Stimulated activated CD4-positive, alpha-beta T cell treated with anti-CD3 and anti-CD28 coated beads, Interleukin-1b, Interleukin-23, amount 100 ng/mL, for 1 hour (primary cell): ENCODE data around the gene NFASC.
A peak's percentile ranks its signal among the peaks of the same experiment; 100 is the strongest.

Experiments used
- DNase-seq, 2 donors: peaks; one replicate each; pipeline ENCODE4 v3.0.0-alpha.2; 2020; ENCODE audit warnings: low read depth in 2 of 2

Gene NFASC

DNA sequence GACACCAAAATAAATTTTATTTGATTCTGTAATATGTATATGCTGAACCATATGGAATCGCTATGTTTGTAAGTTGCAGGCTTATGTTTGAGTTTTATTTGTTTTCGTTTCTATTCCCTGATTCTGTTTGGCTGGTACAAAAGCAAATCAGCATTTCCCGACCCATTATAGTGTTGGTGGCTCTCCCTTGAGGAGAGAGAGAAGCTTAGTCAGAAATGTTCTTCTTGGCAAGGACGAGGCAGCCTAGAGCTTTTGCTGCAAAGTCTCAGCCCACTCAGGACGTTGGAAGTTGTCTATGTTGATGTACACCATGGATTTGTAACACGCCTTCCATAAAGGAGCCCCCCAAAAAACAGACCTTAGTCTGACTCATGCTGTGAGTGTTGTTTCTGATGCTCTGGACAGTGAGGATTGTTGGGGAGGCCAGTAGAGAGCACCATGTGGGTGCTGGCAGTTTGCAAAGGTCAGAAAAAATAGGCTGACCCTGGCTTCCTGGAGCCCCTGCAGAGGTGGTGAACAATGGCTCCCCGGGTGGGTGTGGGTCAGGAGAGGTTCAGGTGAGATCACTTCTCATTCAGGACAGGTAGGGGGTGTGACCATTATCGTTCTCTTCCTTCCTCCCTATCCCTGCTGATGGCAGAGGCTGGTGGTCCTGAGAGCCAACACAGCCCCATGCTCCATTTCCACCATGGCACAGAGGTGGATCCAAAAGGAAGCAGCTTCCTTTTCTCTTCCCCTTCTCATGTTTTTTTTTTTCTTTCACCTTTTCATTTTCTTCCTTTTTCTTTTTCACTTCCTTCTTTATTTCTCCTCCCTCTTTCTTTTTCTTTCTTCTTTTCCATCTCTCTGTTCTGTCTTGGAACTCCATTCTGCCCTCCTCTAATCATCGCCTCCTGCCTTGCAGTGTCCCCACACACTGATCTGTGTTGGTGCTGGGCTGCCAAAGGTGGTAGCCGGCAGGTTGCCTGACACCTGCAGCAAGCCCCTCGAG is 88.0 kb downstream of the NFASC start:
- DNase-seq = no peak

DNA sequence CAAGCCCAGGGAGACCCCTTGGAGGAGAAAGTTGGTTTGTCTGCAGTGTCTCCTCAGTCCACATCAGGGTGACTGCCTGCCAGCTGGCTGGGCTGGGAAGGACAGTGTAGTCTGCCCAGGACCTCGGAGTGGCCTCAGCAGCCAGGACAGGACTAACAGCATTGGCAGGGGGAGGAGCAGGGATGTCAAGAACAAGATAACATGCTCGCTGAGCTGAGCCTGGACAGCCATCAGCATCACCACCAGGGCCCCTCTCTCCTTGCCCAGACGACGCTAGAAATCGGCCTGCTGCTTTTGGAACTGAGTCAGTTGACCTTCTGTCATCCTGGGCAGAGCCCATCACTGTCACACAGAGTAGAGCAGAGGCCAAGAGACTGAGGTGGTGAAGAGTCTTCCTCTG is 88.7 kb downstream of the NFASC start:
- DNase-seq = no peak

DNA sequence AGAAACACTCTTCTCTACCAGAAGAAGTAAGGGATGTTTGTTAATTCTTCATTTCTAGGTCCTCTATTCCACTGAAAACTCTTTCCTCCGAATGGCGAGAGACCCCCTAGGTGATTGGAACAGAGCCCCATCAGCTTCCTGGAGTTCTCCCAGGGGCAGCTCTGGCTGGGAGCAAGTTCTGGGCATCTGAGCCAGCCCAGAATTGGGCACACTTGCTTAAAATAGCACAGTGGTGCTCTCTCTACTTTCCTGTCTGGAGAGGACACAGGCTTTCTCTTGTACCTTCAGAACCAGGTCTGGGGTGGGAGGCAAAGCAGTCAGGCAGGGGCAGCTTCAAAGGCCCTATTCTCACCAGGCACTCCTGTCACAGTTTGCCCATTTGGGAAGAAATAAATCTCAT is 89.2 kb downstream of the NFASC start:
- DNase-seq = no peak

DNA sequence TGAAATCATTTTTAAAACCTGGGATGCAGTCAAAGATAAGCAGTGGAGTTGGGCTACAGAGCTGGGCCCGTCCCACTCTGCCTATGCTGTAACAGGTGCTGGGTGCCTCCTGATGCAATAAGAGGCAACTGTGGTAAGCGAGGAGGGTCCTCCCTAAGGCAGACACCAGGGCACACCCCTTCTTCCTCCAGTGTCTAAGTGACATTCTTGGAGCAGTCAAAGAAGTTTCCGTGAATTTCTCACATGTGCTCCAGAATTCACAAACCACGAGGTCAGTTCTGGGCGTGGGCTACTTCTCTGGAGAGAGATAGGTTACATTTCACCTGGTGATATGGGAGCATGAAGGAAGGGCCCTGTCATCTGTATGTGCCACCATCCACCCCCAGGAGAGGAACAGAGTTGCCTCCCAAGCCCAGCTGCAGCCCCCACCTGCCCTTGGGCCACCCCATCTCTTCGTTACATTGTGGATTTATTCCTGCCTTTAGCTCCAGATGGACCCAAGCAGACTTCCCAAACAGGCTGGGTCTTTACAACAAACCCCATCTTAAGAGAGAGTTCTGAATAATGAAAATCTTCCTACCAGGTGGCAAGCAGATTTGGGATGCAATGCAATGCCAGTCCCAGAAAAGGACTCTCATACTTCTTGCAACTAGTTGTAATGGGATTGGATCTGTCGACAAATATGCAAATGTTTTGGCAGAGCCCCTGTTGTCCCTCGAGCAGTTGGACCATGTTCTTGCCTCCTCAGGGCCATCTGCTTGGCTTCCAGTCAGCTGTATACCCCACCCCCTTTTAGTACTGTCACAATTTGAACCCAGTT is 89.9 kb downstream of the NFASC start:
- no peak for DNase-seq

DNA sequence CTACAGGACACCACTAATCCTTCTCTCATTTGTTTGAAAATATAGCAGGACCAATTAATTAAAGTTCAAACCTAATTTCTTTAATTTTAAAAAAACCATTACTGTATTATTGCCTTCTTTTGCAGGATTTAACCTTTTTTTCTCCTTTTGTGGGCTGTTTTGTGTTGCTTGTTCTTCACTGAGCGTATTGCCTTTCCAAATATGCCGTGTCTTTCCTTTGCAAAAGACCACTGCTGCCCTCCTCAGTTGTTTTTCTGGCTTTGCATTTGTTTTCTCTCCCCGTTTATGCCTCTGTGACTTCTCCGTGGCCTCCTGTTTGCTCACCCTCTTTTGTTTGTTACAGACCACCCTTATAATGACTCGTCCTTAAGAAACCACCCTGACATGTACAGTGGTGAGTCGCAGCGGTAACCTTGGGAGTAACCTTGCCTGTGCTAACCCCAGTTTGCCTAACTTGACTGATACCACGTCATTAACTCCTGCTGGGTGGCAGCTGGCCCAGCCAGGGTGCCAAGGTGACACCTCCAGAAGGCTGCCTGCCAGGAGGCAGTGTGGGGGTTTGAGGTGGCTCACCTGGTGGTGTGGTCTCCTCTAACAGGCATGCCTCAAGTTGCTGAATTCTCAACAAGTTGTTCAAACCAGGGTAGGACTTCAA is 91.2 kb downstream of the NFASC start:
- no peak for DNase-seq

DNA sequence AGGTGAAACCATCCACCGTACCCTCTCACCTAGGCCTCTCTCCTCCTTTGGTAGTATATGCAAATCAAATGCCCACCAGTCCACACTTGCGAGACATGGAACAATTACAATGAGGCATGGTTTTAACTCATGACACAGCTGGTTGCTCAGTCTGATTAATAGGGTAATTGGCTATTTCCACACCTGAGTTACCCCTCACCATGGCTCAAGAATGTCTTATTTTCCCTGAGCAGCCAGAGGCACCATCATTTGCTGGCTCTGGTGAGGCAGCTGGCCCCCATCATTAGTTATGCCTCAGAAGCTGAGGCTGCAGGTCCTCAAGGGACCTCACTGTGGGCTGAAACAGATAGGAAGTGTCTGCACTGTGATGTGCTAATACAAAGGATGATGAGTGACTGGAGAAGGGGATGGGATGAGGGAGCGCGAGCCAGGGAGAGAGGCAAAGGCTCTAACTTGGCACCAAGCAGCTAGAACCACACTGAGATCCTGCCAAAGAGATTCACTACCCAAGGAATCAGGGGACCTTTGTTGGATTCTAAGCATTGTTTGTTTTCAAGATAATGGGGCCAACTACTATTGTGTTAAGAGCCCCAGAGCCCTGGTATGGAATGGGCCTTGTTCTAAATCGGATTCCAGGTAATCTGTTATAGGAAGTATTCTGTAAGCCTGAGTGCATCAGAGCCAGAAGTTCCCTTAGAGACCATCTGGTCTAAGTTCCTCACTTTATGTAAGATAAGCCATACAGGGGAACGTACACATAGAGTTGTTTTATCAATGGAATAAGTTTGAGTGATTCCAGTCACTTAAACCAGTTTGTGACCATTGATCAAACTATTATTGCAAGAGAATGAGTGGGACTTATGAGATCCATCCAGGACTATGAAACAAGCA is 92.3 kb downstream of the NFASC start:
- DNase-seq = no peak

DNA sequence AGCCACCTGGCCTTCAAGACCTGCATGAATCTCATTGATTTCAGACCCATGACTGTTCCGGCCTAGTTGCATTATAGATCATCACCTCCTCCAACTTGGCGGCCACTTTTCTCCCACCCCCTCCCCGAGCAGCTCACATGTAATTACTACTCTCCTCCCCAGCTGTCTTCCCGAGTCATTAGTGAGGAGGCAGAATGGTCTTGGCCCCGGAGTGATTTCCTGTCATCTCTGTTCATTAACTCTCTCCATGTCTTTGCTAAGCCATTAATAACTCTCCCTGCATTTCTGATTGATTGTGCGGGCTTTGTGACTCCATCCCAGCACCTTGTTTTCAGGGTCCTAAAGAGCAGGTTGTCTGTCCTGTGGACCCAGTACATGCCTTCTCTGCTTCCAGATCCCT is 96.8 kb downstream of the NFASC start:
- no peak for DNase-seq

DNA sequence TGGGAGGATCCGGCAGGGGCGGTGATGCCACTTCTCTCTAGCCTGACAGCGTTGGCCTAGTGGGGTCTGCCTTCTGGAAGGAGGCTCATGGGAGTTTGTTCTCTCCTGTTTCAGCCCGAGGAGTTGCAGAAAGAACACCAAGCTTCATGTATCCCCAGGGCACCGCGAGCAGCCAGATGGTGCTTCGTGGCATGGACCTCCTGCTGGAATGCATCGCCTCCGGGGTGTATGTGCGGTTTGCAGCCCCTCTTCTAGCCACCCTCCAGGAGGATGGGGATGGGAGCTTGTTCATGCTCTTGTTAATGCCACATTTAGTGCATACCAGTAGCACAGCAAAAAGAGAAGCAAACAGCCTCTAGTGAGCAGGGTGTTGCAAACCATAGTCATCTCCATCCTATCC is 97.5 kb downstream of the NFASC start:
- no peak for DNase-seq

DNA sequence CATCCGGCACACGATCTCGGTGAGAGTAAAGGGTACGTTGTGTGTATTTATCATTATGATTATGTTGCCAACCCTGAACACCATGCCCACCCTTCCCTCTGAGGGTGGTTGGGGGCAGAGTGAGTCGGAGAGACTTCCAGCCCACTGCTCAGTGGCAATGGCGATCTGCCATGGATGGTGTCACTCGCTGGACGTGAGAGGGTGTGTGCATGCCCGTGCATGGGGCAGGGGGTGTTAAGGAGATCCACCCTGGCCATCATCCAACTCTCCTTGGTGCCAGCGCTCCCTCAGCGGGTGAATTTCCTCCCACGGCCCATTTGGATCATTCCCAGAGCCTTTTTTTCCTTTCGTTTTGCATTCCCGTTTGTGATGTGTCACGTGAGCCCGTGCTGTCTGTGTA is 98.3 kb downstream of the NFASC start:
- no peak for DNase-seq

DNA sequence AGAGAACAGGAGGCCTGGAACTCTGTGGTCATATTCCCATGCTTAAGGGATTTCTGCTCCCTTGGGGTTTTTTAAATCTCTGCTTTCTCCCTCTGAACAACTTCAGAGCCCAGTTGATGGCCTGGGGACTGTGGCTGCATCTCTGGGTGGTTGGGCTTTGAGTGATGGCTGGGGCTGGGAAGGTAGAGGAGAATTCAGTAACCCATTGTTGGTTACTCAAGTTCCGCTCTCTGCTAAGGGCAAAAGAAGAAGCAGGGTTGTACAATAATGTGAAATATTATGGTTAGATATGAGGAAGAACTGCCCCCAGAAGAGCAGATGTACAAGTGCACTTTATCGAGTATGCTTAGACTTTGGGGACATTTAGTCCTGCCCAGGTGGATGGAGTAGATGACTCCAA is 100.3 kb downstream of the NFASC start:
- DNase-seq = no peak

DNA sequence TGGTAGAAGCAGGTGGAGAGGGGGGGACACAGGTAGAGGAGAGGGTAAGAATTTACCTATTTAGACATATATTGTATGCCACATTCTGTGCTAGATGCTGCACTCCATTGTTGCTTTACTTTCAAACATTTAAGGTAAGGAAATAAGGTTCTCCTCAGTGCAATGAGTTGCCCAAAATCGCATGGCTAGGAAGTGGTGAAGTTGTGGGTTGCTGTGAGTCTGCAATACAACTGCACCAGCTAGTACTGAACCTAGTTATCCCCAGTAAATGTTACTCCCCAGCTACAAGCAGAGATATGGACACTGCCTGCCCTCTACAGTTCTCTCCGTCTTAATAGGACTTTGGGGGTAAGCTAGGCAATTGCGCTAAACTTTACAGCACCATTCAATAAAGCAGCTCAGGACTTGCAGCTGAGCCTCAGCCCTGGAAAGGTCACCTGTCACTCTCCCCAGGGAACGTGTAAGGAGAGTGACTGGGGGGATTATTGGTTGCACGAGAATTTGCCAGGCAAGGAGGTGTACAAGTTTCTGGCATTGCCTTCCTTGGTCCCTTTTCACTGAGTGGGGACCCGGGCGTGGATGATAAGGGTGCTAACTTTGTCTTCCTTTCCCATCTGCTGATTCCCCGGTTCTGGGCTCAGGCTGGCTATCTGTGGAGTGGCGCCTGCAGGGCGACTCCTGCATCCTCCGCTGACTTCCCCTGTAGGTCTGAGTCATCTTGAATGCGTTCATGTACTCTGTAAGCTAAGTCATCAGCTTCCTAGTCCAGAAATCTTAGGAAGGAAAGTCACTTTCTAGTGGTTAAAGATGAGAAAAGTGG is 101.1 kb downstream of the NFASC start:
- DNase-seq = no peak

DNA sequence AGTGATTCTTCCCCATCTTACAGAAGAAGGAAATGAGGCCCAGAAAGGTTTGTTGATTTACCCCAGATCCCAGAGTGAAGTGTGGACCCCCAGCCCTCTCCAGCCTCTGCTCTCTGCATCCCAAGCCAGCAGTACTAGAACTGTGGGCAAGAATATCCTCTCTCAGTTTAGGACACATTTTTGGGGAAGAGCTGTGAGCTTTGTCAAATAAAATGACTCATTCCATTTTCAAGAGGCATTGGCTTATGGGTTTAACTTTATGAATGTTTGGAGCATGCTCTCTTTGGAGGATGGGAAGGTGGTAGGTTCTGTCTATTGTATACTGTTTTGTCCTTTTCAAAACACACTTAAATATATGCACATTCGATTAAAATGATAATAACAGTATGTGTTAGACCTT is 101.8 kb downstream of the NFASC start:
- DNase-seq = no peak

DNA sequence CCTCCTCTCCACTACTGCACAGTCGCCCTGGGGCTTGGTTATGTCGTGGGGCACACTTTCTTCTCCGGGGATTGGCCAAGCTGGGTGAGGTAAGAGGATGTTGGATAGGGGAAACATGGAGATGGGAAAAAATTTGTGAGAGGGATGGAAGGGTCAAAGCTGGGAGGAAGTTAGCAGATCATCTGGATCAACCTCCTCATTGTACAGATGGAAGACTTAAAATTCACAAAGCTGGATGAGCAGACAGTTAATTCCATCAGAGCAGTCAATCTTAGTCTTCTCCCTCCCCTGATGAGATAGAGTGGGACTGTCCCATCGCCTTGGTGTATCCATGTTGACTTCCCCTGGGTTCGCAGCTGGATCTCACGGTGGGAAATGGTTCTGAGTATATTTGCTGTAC is 102.8 kb downstream of the NFASC start:
- DNase-seq = no peak

DNA sequence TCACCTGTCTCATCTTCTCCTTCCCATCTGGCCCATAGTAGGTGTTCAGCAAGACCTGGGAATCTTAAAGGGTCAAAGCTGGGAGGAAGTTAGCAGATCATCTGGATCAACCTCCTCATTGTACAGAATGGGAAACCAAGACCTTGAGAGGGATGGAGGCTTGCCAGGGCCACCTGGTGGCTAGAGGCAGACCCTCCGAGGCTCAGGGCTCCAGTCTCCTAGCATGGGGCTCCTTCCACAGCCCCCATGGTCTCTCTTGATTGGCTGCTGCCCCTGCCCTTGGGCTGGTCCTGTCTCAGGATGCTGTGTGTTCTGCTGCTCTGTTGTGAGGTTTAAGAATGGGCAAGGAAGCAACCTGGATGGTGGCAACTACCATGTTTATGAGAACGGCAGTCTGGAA is 103.7 kb downstream of the NFASC start:
- DNase-seq = no peak

DNA sequence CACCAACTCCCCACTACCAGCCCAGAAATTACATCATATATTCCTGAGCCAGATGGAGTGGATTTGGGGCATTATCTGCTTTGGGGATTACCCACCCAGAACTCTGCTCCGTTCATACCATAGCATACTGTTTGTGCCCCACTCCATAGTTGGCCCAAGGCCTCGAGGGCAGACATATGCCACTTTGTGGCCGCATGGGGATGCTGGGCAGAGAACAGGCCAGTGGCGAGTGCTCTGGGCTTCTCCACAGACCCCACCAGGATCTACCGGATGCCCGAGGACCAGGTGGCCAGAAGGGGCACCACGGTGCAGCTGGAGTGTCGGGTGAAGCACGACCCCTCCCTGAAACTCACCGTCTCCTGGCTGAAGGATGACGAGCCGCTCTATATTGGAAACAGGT is 104.4 kb downstream of the NFASC start:
- DNase-seq = no peak

DNA sequence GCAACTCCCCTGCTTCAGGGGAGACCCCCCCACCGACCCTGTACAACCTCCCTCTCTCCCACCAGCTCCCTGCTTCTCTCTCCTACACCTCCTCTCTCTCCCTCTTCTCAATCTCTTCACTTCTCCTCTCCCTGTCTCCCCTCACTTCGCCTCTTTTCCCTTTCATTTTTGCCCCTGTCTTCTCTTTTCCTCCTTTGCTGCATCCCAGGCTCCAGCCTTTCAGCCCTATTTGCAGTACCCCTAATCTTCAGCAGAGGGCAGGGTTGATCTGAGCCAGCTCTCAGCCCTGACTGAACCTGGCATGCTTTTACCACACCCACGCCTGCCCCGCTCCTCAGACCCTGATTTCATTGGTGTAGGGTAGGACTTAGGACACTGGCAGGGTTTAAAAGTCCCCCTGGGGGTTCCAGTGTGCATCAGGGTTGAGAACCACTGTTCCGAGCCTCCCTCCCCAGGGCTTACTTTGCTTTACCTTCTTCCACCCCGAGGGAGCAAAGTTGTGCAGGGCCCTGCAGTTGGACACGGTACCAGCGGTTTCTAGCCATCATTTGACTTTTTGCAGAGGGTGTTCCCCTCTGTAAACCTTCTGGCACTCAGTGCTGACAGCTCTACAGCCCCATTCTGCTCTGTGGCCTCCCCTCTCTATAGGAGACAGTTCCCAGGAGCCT is 105.0 kb downstream of the NFASC start:
- DNase-seq = peak in 1 of 2 donors; percentile 31

DNA sequence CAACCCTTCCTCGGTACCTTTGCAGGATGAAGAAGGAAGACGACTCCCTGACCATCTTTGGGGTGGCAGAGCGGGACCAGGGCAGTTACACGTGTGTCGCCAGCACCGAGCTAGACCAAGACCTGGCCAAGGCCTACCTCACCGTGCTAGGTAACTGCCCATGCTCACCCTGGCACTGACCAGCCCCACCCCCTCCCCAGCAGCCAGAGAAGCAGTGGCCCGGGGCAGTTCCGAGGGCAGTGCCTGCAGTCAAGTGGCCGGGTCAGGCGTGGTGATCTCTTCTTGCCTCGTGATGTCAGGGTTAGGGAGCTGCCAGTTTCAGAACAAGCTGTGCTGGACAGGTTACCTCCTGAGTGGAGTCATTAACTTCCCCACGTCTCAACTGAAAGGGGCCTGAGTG is 106.0 kb downstream of the NFASC start:
- DNase-seq = no peak

DNA sequence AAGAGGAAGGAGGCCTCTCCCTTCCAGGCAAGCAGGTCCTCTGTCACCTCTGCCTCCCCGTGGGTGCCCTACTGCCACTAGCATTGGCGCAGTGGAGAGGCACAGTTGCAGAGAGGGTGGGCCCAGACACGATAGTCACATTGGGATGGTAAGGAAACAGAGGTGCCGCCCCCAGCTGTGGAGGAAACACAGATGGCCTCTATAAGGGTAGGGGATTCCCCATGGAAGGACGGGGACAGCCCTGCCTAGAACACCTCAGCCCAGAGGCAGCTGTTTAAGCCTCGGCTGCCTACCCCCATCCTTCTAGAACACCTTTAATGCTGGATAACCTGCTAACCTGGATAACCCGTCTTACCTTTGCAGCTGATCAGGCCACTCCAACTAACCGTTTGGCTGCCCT is 106.7 kb downstream of the NFASC start:
- no peak for DNase-seq

DNA sequence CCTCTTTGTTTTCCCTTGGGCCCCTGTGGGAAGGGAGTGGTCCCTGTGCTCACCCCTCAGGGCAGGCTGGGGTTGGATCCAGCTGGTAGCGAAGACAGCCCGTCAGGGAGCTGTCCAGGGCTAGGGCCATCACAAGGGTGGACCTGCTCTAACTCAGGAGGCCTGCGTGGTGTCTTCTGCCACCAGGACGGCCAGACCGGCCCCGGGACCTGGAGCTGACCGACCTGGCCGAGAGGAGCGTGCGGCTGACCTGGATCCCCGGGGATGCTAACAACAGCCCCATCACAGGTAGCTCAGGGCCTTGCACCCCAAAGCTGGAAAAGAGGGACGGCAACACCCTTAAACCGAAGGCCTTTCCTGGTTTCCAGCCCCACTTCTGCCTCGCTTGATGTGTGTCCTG is 108.1 kb downstream of the NFASC start:
- DNase-seq = no peak

DNA sequence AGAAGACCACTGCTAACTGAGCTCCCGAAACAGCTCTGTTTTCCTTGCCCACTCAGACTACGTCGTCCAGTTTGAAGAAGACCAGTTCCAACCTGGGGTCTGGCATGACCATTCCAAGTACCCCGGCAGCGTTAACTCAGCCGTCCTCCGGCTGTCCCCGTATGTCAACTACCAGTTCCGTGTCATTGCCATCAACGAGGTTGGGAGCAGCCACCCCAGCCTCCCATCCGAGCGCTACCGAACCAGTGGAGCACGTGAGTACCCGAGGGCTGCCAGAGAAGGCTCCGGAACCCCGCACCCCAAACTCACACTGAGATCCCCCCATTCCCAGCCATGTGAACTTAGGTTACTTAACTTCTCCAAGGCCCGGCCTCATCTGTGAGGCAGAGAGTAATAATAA is 108.6 kb downstream of the NFASC start:
- no peak for DNase-seq
